ENCODE results near the gene BLCAP. TPM values are rescaled to one million over a fixed set of nuclear protein-coding genes. Genes with fewer than 3 reads are reported as not detected.

The BLCAP gene
- total RNA-seq (2022; extraction: Qiagen RNA extraction; ENCODE audit: low read depth) = 43.2 to 51.1 TPM (median 50.1 TPM) in 5 replicates

DNA sequence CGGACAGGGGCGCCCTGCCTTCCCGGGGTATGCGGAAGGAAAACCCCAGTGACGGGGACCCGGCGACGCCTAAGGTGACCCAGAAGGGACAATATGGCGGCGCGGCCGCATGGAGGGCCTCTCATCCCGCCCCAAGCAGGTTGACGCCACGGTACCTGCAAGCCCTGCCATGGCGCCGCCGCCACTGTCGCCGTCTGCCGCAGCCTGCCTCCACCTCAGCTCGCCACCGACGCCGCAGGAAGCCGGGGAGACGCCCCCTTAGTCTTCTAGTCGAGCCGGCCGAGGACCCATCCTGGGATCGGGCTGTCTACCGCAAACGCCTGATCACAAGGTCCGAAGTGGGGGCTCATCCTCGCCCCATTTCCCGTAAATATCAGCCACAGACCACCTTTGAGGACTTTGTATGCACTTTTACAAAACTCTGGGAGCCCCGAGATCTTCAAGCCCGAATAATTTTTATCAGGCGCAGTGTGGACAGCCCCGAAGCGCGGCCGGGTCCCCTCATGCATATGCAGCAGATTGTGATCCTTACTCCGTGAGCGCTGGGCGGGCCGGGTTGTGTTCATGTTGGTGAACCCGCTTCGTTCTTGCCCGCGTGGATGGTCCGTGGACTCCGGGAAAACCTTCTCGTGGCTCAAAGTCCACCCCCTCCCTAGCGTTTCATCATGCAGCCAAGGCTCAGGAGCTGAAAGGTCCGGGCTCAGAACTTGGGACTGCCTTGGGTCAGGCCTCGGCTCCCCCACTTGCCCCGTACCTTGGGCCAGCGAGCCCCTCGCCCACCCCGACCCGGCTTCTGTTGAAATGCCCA, at the start of gene BLCAP:
TSS of gene BLCAP (minus strand) at position 239 of the 808 bp plus-strand sequence. CDS start 8,702 bp downstream, outside the sequence.

GRCh38 chr20:37521061-37521771, 6.5 kb downstream of the BLCAP start, which contains the start of gene NNAT:
TSS of gene NNAT (plus strand) at chr20:37521250. CDS start at chr20:37521332, 82 bp downstream.

Other genes starting within 250 kb of the BLCAP start
- gene MANBAL, start 238.2 kb downstream of the BLCAP start, total RNA-seq (2022; extraction: Qiagen RNA extraction; ENCODE audit: low read depth) = 89.9 to 101 TPM (median 97.6 TPM) in 5 replicates
- gene SRC, start 181.7 kb downstream of the BLCAP start, total RNA-seq (2022; extraction: Qiagen RNA extraction; ENCODE audit: low read depth) = 166 to 205 TPM (median 196 TPM) in 5 replicates
- not detected in 5 replicates for gene NNAT, start 6.6 kb downstream of the BLCAP start, total RNA-seq (2022; extraction: Qiagen RNA extraction; ENCODE audit: low read depth)
- gene CTNNBL1, start 166.2 kb upstream of the BLCAP start, total RNA-seq (2022; extraction: Qiagen RNA extraction; ENCODE audit: low read depth) = 55.0 to 66.3 TPM (median 64.0 TPM) in 5 replicates